GM21737 (cell line): ENCODE data around the gene C7.

ENCODE experiments used
- ATAC-seq: cut with Tn5 transposase; IDR thresholded peaks from one replicate; pipeline ENCODE4 v1.9.1; 2021; ENCODE audit warnings: mild to moderate bottlenecking, moderate library complexity; ENCODE audit not compliant: unreplicated experiment

C7 gene

GRCh38 chr5:40915341-40915926 lies 6.1 kb downstream of the C7 start:
- ATAC-seq = no peak

- ATAC-seq = no peak
Observed at GRCh38 chr5:40916226-40916625, 6.9 kb downstream of the C7 start.

GRCh38 chr5:40928886-40929448 lies 19.7 kb downstream of the C7 start:
- ATAC-seq = no peak

GRCh38 chr5:40932766-40933165 lies 23.5 kb downstream of the C7 start:
- no peak for ATAC-seq

GRCh38 chr5:40937075-40937474 lies 27.8 kb downstream of the C7 start:
- ATAC-seq = no peak

GRCh38 chr5:40939753-40940152 lies 30.5 kb downstream of the C7 start:
- ATAC-seq = no peak

- ATAC-seq = no peak
Observed at GRCh38 chr5:40945111-40945510, 35.8 kb downstream of the C7 start.

GRCh38 chr5:40955313-40955712 lies 46.0 kb downstream of the C7 start:
- no peak for ATAC-seq

- no peak for ATAC-seq
Observed at GRCh38 chr5:40957048-40957447, 47.8 kb downstream of the C7 start.

- no peak for ATAC-seq
Observed at GRCh38 chr5:40958811-40959210, 49.5 kb downstream of the C7 start.

GRCh38 chr5:40960037-40960436 lies 50.7 kb downstream of the C7 start:
- ATAC-seq = no peak

- no peak for ATAC-seq
Observed at GRCh38 chr5:40962207-40962955, 53.1 kb downstream of the C7 start.

GRCh38 chr5:40972434-40972833 lies 63.1 kb downstream of the C7 start:
- no peak for ATAC-seq

- ATAC-seq = no peak
Observed at GRCh38 chr5:40973364-40974004, 64.2 kb downstream of the C7 start.

- ATAC-seq = no peak
Observed at GRCh38 chr5:40976041-40976440, 66.7 kb downstream of the C7 start.

GRCh38 chr5:40976836-40977235 lies 67.5 kb downstream of the C7 start:
- ATAC-seq = no peak

- ATAC-seq = no peak
Observed at GRCh38 chr5:40981420-40981819, 72.1 kb downstream of the C7 start.

GRCh38 chr5:40983781-40984180 lies 74.5 kb downstream of the C7 start:
- no peak for ATAC-seq

GRCh38 chr5:40984884-40985283 lies 75.6 kb downstream of the C7 start:
- ATAC-seq = no peak

GRCh38 chr5:40985501-40985900 lies 76.2 kb downstream of the C7 start:
- ATAC-seq = no peak

- ATAC-seq = no peak
Observed at GRCh38 chr5:40986666-40987065, 77.4 kb downstream of the C7 start.

GRCh38 chr5:40987349-40987748 lies 78.1 kb downstream of the C7 start:
- ATAC-seq = no peak
